Measurements from ENCODE around the gene CSTB.

Gene CSTB

GRCh38 chr21:43745772-43746517, 30.2 kb downstream of the CSTB start:
- no peak for DNase-seq

GRCh38 chr21:43744725-43745124, 31.4 kb downstream of the CSTB start:
- no peak for DNase-seq

DNA sequence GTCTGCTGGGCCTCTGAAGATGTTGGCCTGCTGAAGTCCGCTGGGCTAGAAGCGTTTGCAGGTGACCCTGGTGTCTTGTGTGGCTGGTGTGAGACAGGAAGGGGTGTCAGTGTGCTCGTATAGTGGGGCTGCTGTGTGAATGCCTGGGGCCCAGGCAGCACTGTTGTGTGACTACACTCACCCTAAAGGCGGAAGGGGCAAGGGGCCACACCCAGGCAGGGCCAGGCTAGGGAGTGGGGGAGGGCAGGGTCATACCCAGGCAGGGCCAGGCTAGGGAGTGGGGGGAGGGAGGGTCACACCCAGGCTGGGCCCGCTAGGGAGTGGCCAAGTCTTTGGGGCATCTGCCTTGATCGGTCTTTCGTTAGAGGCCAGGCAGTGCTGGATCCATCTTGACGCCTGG, 32.2 kb downstream of the CSTB start:
- no peak for DNase-seq

- DNase-seq: no peak
Observed at GRCh38 chr21:43741423-43742096, 34.5 kb downstream of the CSTB start.

DNA sequence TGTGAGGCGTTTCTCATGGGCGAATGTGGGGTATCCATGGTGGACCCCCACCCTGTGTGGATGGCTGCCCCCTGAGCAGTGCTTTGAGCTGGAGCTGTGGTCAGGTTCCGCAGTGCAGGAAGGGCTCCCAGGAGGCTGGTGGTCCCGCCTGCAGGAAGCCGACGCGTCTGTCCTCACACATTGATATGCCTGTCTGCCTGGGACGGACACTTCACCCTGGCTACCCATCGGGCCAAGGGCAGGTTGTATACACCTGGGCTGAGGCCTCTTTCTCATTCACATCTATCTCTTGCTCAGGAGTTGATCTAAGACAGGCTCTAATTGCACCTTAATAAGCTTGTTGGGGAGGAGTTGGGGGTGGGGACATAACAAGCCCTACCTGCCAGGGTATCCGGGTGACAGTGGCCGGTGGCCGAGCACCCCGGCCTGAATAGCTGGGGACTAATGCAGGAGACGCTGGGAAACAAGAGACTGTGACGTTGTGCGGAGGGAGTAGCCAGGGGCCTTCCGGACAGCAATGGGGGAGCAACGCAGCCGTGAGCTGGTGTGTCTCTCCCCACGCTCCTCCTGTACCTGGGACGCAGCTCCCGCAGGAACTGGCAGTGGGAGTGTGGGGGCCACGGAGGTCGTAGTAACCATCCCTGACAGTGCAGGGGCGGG, 35.5 kb downstream of the CSTB start:
- DNase-seq: peak; percentile 37

DNA sequence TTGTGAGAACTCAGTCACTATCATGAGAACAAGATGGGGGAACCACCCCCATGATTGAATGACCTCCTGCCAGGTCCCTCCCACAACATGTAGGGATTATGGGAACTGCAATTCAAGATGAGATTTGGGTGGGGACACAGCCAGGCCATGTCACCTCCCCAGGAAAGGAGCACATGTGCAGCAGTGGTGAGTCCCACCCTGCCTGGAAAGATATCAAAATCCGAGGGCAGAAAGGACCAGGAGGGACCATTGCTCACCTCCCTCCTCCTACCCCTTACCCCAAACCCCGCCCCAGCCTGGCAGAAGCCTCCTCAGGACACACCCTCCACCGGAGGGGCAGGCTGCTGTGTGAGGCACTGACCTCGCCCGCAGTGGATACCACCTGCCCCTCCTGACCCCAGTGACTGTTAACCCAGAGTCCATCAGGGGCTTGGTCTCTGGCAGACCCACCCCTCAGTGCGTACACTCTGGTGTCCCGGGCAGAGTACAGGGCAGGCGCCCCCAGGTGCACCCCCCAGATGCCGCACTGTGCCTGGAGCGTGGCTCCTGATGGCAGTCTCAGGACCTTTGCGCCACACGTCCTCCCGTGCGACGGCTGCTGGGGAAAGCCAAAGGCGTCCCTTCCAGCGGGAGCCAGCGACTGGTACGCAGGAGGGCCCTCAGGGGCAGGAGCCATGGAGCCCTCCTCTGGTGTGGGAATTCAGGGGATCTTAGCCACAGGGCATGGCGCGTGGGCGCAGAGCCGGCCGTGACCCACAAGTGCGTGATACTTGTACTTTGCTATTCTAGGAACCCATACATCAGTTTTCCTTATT, 36.3 kb downstream of the CSTB start:
- DNase-seq: no peak

DNA sequence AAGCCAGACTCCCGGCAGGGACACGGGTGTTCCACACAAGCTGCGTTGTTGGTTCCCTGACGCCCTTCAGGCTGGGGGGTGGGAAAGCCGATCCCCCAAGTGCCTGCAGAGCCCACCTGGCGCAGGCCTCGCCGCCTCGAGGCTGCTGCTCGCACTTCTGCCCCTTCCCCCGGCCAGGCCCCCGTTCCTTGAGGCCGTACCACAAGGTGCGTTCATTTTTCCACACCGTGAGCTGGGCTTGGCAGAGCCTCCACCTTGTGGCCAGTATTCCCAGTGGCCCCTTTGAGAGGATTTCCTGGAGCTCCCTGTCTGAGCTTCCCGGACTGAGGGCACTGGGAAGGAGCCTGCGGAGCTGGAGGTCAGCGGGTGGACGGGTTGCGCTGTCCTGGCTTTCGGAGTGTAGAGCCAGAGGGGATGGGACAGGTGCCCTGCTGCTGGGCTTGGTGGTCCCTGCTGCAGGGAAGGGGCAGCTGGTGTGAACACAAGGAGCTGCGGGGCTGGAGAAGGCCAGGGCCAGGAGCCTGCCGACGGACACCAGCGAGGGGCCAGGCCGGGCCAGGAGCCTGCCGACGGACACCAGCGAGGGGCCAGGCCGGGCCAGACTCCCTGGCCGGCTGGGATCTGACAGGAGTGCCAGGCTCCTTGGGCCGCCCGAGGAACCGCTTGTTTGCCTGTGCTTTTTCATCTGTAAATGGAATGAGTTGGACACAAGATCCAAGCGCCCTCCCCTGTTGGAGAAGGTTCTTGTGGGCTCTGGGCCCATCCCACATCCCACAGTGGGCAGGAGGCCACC, 38.8 kb downstream of the CSTB start:
- no peak for DNase-seq

GRCh38 chr21:43736224-43736883, 39.8 kb downstream of the CSTB start:
- no peak for DNase-seq

DNA sequence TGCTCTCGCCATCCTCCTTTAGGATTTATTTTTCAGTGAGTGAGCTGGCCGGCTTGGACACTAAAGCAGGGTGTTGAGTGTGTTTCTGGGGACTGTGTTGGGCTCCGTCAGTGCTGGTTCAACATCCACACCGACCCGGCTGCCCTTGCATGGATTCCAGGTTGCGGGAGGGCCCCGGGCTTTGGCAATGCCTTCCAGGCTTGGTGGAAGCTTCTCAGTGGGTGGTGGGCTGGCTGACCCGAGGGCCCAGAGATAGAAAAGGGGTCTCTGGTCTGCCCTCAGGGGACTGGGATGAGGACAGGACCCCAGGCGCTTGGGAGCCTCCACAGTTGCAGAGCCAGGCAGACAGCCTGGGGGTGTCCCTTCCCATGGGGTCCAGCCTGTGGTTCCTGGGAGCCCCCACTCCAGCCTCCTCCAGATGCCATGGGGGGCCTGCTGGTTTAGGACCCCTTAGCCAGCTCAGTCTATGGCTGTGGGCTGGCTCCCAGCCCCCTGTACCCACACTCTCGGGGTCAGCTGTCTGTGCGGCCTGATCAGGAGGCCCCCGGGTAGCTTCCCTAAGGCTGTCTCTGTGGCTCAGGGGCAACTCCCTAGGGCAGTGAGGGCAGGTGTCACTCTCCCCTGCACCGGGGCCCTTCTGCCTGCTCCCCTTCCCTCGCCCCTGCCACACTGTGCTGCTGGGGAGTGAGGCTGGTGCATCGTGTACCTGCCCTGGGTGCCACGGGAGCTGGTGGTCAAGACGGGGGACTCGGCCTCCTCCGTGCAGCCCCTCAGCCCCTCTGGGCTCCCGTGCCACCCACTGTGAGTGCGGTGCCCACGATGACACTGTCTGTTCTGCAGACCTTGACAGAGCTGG, 40.6 kb downstream of the CSTB start:
- DNase-seq: no peak

- no peak for DNase-seq
Observed at GRCh38 chr21:43734928-43735229, 41.2 kb downstream of the CSTB start.

DNA sequence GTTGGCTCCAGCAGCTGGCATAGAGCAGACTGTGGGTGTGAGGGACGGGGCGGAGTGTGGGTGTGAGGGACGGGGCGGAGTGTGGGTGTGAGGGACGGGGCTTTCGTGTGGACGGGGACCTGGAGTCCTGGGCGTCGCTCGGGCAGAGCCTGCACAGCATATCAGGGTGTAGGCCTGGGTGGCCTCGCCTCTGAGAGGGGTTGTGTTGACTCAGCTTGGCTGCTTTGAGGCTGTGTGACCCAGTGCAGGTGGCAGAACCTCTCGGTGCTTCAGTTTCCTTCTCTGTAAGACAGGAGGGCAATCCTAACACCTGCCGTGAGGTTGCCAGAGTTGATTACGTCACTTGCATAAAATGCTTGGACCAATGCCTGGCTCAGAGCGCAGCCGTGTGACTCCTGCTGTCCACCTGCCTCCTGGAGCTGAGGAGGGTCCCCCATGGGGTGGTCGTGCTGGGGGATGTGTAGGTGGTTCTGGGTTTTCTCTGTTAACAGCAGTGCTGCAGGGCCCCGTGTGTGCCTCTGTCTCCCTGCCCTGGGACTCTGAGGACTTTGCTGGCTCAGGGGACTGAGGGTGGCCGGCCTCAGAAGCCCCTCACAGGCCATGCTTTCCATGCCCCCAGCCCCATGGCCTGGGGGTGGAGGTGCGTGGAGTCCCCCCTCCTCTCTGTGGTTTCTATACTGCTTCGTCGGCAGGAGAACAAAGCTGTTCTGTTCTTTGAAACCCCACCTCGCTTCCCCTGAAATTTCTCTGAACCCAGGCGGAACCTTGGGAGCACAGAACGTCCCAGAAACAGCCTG, 41.8 kb downstream of the CSTB start:
- DNase-seq: no peak

GRCh38 chr21:43733529-43734071, 42.5 kb downstream of the CSTB start:
- DNase-seq: no peak

DNA sequence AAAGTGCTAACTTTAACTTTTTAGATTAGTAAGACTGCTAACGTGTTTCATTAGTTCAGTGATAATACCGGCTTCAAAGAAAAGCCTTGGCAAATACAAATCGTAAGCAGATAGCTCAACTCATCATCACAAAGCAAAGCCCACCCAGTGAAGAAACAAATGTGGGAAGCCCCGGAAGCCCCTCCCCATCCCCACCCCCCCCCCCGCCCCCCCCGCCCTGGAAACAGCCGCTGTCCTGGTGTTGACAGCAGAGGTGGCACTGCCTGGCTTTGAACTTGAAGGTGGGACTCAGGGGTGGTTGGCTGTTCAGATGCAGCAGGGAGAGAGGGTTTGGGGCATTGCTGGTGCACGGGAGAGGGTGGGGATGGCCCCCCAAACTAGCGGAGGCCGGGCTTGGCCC, 43.0 kb downstream of the CSTB start:
- no peak for DNase-seq

DNA sequence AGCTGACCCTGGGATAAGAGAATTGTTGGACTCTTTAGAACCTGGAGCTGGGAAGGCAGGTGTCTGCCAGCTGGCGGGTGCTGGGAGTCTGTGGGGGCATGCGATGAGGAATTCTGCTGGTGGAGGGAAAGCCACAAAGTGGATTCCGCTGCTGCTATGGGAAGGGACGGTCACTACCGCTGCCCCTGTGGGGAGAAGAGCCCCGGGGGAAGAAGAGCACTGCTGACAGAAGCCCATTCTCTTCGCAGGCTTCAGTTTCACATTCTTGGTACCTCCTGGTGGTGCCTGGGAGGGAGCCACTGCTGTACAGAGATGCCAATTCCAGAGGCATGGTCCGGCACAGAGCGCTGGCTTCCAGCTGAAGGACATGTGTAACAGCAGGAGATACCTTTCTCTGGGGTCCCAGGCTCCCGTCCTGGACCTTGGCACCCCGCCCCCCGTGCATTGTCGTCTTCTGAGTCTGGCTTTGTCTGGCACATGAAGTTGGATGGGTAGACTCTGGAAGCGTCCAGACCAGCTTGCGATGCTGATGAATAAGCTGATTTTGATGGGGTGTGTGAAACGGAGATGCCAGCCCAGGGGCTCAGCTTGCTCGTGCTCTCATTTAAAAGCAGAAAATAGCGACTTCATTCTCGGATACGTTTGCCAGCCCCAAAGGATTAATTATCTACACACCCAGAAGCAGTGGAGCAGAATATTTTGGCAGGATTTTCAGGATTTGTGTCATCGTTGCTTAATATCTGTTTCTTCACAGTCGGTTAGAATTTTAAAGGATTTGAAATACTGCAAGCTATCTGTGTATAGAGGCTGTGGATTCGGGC, 44.0 kb downstream of the CSTB start:
- no peak for DNase-seq

GRCh38 chr21:43731476-43731875, 44.6 kb downstream of the CSTB start:
- no peak for DNase-seq

DNA sequence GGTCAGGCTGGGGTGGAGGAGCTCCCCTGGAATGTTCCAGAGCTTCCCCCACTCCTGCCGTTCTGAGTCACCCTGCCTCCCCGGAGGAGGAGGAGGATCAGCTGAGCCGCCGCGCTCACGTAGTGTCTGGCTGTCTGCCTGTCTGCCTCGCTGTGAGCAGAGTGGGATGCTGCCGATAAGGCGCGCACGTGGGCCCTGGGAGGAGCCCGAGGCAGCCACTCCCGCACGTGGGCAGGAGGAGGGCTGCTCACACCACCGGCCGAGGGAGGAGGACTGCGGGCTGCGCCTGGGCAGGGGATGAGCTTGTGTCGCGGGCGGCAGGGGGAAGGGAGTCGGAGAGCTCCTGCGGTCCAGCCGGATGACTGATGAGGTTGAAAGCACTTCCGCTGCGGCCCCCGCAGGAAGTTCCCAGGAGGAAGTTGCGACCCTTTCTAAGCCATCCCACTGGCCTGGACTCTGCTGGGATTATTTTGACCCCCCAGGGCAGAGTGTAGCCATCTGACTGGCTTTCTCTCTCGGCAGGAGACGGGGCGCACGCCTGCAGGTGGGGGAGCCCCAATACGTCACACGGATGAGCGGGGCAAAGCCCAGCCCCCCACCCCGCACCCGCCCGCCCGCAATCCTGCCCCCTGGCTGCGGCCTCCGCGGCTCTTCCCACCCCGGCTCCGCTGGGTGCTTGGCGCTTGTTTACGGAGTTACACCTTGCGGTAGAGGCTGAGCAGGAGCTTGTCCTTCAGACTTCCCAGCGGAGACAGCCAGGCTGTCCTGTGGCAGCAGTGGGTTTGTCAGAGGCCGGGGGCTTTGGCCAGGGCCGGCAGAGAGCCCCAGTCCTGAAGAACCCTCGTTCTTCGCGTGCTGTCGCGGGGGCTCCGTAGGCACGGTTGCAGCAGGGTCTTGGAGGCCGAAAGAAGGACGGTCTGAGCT, 47.4 kb downstream of the CSTB start:
- no peak for DNase-seq

- no peak for DNase-seq
Observed at GRCh38 chr21:43728154-43728466, 48.0 kb downstream of the CSTB start.
